HG03045 (cell line): ENCODE results near the gene FIZ1.
A peak's percentile ranks its signal among the peaks of the same experiment; 100 is the strongest.

ENCODE experiments used
- ATAC-seq: cut with Tn5 transposase; IDR thresholded peaks from one replicate; pipeline ENCODE4 v1.9.1; 2021; ENCODE audit warnings: mild to moderate bottlenecking, moderate library complexity; ENCODE audit not compliant: unreplicated experiment

The FIZ1 gene

GRCh38 chr19:55613930-55614710 is 14.8 kb upstream of the FIZ1 start:
- no peak for ATAC-seq

GRCh38 chr19:55613396-55613795 is 14.1 kb upstream of the FIZ1 start:
- ATAC-seq, result no peak

- ATAC-seq, result no peak
These were observed 12.8 kb upstream of the FIZ1 start for GRCh38 chr19:55611983-55612645.

- no peak for ATAC-seq
These were observed 12.1 kb upstream of the FIZ1 start for GRCh38 chr19:55611300-55611982.

- ATAC-seq, result no peak
These were observed 10.0 kb upstream of the FIZ1 start for GRCh38 chr19:55609326-55609725.

- ATAC-seq, result no peak
These were observed 7.5 kb upstream of the FIZ1 start for GRCh38 chr19:55606817-55607216.

- ATAC-seq, result no peak
These were observed 7.1 kb upstream of the FIZ1 start for GRCh38 chr19:55606471-55606787.

GRCh38 chr19:55605637-55606470 is 6.5 kb upstream of the FIZ1 start, which contains the start of gene ZNF865:
TSS of gene ZNF865 (plus strand) at chr19:55605647. CDS start at chr19:55613619, 7,972 bp downstream.
- ATAC-seq, result peak; percentile 26

GRCh38 chr19:55605207-55605636 is 5.9 kb upstream of the FIZ1 start:
- ATAC-seq, result peak; percentile 63

GRCh38 chr19:55603581-55604292 is 4.4 kb upstream of the FIZ1 start:
- ATAC-seq, result no peak

- no peak for ATAC-seq
These were observed 3.8 kb upstream of the FIZ1 start for GRCh38 chr19:55603115-55603514.

- no peak for ATAC-seq
These were observed 3.0 kb upstream of the FIZ1 start for GRCh38 chr19:55602104-55603001.

- no peak for ATAC-seq
These were observed 1.8 kb upstream of the FIZ1 start for GRCh38 chr19:55601084-55601483.

GRCh38 chr19:55600662-55601028 is 1.3 kb upstream of the FIZ1 start:
- ATAC-seq, result no peak

- ATAC-seq, result peak; percentile 36
These were observed 735 bp upstream of the FIZ1 start, which contains the start of gene ZNF524 for GRCh38 chr19:55599842-55600661. TSS of gene ZNF524 (plus strand) at chr19:55600288. CDS start at chr19:55602113, 1,825 bp downstream.

GRCh38 chr19:55598719-55599467 is 424 bp downstream of the FIZ1 start:
- ATAC-seq, result peak; percentile 41

- no peak for ATAC-seq
These were observed 1.3 kb downstream of the FIZ1 start for GRCh38 chr19:55598034-55598433.

GRCh38 chr19:55597501-55597921 is 1.8 kb downstream of the FIZ1 start:
- ATAC-seq, result no peak
